Hematopoietic multipotent progenitor cell treated with erythropoietin and hydrocortisone succinate and interleukin-3 and kit ligand, for 4 days (in vitro differentiated cells): ENCODE data around the gene LYPD6B.

Experiments used
- DNase-seq: peaks from one replicate; pipeline ENCODE4 v3.0.0-alpha.2; 2015

Gene LYPD6B

DNA sequence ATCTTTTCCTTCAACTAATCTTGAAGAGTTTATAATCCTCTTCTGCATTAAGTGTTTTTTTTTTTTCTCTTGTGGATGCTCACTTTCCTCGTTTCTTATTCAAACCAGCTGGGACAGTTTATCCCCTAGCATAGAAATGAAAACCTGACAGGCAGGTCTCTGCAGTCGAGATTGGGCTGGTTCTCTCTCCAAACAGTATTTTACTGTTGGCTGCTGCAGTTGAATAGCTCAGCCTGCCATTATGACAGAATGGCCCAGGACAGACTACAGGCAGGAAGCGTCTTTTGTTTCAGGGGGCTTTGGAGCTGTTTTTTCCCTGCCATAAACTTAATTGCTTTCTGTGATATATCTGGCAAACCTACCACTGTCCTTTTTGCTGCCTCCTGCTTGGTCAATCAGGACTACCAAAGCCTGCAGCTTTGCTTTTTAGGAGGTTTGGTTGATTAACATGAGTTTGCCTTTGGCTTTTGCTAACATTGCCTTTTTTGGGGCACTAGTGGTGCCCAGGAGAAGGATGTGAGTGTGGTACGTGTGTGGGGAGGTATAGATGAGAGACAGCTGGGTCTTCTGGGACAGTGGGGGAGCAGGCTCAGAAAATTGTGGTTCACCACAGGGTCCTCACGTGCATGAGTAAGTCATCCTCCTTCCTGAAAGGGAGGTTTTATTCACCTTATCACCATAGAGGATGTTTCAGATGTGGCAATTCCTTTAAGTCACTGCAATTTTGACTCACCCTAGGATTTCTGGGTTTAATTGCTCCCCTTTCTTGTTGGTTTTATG, 128.7 kb downstream of the LYPD6B start:
- DNase-seq = peak; percentile 73

DNA sequence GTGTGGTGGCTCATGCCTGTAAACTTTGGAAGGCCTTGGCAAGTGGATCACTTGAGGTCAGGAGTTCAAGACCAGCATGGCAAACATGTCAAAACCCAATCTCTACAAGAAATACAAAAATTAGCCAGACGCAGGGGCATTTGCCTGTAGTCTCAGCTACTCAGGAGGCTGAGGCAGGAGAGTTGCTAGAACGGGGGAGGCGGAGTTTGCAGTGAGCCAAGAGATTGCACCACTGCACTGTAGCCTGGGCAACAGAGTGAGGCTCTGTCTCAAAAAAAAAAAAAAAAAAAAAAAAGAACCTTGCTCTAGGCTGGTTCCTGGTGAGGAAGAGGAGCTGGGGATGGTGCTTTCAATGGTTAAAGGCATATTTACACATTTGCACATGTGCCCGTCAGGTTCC, 129.4 kb downstream of the LYPD6B start:
- peak; percentile 29 for DNase-seq

DNA sequence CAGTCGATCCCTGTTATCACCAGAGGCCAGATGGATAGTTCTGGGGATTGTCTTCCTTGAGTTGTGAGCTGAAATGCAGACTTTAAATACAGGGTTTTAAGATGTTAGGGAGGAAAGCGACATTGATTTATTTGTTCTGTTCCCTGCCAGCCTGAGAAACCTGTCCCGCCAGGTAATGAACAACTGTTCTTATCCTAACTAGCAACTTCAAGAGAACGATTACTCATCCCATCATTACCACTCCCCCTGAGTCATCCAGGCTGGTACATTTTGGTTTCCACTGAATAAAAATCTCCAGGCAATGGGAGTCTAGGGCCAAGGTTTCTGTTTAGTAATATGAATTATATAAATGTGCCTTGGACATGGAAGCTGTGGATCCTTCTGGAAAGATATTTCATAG, 131.2 kb downstream of the LYPD6B start:
- DNase-seq = no peak

DNA sequence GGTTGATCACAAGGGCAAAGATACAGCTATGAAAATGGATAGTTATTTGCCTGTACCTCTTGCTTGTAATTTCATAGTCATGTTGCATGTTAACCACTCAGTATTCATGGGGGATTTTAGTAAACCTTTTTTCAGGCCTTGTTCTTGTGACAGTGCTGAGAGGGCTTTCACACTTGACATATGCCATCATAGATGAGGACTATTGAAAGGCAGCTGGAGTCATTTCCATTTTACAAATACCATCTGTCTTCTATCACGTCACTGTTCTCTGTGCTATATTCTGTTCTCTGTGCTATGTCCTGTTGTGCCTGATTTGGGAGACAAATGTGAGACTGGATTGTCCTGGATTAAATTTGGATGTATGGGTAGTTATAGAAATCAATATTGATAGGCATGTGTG, 131.7 kb downstream of the LYPD6B start:
- no peak for DNase-seq

DNA sequence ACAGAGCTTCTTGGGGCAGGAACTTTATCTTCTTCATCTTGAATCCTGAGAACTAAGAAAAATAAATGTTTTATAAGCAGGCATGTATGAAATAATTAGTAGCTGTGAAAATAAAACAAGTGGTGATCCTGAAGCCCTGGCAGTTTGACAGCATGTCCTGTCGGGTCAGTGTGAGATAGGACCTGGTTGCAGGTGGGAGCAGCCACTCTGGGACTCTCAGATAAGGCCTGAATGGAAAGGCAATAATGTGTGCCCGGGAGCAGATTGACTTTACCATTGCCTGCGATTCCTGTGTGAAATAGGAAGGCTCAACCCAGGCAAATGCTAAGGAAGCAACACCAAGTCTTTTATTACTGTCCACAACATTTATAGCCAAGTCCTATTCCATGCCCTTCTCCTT, 132.4 kb downstream of the LYPD6B start:
- no peak for DNase-seq

DNA sequence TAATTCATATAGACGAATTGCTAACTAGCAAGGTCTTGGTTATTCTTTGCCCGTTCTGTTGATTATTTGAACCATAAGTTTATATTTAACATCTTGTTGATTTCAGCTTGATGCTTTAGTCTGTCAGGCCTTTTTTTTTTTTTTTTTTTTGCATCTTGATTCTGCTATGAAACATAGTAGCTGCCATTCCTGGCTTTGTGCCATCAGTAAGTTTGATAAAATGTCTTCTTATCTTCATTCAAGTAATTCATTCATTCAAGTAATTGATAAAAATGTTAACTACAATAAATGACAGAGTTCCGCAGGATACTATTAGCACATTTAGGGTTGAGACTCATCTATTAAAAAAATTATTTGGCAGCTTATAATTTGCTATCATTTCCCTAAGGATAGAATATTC, 134.7 kb downstream of the LYPD6B start:
- no peak for DNase-seq

DNA sequence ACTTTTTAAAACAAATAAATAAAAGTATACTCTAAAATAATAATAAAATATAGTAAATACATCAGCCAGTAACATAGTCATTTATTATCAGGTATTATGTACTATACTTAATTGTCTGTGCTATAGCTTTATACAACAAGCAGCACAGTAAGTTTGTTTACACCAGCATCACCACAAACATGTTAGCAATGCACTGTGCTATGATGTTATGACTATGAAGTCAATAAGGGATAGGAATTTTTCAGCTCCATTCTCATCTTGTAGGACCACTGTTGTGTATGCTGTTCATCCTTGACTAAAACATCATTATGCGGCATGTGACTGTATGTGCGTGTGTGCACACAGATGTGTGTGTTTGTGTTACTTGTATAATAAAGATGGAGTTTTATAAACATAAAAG, 137.5 kb downstream of the LYPD6B start:
- no peak for DNase-seq

DNA sequence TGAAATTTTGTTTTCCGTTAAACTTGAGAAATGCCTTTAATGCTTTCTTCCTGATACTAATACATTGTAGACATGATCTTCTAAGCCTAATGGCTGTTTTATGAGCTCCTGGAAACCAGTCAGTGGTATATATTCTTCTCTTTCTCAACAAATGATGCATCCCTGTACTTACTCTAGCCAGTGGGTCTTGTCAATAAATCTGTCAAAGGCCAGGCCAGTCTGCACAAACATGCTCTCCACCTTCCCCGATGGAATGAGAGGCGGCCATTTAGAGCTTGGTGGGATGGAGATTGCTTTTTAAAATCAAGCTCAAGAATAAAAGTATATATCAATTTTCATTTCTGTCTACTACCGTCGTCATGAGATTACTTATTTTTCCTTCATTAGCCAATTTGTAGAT, 140.1 kb downstream of the LYPD6B start:
- no peak for DNase-seq

DNA sequence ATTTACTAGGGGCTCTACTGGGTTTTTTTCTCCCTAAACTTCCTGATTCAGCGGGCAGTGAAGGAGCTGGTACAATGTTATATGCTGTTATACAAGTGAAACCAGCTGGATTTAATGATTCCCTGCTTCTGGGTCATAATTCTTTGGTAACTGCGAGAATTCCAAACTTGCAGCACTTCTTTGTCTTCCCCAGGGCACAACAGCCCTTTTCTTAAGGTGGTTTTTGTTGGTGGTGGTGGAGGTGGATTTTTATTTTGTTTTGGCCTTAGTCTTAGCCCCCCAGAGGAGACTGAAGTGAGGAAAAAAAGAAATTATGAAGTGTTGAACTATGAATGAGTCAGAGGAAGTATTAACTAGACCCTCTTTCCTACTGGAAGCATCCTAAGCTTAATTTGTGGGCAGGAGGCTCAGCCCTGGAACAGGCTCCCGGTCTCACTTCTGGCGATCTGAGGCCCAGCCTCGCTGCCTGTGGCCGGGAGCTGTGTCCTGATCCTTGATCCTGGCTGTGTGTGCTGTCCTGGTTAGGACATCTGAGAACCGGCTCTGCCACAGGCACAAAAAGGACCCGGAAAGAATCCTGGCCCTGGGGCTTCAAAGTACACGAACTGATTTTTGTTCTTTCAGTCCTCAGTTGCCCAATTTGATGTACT, 141.9 kb downstream of the LYPD6B start:
- no peak for DNase-seq

DNA sequence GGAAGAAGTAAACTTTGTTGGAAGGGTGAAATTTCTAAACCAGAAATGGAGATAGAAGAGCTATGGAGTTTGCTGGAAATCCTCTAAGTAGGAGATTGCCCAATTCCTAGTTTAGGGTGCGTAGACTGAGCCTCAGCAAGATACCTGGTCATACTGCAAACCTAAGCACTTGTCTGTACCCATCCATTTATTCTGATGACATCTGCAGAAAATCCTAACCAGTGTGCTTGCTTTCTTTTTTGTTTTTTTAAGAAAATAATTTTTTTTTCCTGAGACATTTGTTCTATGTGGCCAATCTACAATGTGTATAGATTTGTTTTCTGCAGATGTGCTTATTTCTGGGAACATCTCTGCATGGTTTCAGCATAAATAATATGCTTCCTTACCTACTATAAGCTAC, 144.7 kb downstream of the LYPD6B start:
- DNase-seq = no peak

DNA sequence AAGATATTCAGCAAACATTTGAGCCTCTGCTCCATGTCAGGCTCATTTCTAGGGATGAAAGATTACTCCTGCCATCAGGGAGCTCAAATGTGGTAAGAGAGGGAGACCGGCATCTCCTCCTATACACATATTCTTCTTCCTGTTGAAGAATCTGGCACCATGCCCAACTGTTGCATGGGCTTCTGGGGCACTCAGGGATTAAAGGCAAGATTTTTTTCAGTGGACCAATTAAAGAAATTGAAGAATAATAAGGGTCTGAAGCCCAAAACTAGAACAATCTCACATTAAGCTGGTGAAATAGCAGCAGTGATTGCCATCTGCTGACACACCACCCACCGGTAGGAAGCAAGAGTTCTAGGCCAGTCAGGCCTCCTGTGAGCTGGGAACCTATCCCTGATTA, 146.5 kb downstream of the LYPD6B start:
- DNase-seq = no peak

DNA sequence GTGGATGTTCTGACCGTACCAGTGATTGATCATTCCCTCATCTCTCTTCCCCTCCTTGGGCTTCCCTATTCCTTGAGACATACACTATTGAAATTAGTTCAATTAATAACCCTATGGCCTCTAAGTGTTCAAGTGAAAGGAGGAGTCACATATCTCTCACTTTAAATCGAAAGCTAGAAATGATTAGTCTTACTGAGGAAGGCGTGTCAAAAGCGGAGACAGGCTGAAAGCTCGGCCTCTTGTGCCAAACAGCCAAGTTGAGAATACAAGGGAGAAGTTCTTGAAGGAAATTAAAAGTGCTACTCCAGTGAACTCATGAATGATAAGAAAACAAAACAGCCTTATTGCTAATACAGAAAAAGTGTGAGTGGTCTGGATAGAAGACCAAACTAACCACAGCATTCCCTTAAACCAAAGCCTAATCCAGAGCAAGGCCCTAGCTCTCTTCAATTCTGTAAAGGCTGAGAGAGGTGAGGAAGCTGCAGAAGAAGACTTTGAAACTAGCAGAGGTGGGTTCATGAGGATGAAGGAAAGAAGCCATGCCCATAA, 147.5 kb downstream of the LYPD6B start:
- no peak for DNase-seq

DNA sequence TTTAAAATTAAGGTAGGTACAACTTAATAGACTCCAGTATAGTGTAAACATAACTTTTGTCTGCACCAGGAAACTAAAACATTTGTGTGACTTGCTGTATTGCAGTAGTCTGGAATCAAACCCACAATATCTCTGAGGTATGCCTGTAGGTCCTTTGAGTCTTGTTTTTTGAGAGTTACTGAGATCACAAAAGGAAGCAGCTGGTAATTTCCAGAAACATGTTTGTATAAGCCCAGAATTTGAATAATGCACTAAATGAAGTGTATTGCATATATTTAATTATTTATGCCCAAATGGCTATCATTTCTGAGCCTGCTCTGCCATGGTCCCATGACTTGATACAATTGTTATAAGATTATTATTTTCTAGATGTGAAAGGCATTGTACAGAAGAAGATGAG, 148.6 kb downstream of the LYPD6B start:
- no peak for DNase-seq

DNA sequence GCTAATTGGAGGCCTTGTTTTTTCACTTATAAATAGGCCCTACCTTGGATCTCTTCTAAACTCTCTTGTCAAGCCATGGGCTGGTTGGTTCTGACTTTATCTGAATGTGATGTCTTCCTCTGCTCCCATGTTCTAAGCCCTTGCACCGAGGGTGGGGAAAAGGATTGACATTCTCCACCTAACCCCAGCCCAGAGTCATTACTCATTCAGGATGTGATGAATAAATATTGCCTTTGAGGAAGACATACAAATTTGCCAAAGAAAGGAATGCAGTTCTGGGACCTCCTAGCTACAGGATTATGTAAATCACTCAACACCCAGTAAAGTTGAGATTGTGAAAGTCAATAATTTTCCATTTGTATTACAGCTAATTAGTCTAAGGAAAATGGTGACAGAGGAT, 149.8 kb downstream of the LYPD6B start:
- no peak for DNase-seq

DNA sequence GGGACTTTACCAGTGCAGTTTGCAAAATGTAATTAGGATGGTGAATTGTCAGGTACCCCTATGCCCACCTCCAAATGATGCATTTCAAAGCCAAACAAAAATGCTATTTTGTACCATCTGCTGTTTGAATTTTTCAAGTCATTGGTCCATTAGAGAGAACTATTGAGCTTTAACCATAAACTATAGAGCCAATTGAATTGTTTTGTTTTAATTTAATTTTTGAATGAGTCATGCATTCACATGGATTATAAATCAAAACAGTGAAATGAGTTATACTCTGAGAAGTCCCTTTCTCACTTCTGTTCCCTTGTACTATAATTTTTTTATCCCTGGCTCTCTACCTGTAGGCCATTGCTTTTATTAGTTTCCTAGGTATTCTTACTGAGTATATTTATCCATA, 151.3 kb downstream of the LYPD6B start:
- no peak for DNase-seq

DNA sequence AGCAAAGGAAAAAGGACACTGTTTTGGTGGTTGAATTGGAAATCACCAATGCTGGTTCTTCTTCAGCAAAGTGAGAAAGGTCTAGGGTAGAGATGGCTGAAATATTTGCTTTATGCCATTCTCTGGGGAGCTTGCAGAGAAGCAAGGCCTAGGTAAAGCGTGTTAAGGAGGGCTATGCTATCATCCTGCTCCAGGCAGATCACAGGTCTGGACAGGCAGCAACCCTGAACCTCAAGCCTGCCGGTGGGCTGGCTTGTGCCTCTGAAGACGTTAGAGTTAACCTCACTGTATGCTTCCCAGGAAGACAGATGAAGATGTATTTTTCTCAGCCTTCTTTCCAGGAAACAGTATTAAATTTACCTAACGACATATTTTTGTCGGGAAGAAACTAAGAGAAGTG, 153.4 kb downstream of the LYPD6B start:
- DNase-seq = no peak

DNA sequence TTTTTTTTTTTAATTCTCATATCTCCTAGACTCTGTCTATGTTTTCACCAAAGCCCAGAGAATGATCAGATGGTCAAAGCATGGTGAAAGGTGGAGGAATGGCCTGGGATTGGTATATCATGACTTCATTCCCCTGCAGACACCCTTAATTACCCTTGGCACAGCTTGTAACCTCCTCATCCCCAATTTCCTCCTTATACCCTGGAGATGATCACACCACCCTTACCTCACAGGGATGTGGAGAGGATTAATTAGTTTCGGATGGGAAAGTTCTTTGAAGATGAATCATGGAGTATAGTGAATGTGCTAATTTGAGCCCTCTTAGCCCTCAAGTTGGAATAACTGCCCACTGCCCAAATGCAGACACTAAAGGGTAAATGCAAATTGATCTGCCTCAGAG, 153.9 kb downstream of the LYPD6B start:
- no peak for DNase-seq

DNA sequence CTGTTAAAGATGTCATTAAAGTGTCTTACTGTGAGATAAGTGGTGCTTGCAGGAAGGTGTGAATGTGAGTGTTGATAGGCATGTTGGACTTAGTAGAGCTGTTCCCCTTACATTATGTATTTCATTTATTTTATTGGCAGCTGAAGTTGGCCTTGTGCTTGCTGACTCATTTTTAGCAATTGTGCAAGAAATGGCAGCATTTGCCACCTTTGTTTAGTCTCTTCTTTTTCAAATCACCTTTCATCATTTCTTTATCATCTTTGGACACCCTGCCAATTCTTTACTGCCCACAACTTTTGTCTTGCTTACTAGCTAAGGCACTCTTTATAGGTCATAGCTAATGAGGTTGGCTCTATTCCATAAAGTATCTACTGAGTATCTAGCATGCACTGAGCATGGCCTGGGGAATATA, 161.6 kb downstream of the LYPD6B start:
- no peak for DNase-seq

DNA sequence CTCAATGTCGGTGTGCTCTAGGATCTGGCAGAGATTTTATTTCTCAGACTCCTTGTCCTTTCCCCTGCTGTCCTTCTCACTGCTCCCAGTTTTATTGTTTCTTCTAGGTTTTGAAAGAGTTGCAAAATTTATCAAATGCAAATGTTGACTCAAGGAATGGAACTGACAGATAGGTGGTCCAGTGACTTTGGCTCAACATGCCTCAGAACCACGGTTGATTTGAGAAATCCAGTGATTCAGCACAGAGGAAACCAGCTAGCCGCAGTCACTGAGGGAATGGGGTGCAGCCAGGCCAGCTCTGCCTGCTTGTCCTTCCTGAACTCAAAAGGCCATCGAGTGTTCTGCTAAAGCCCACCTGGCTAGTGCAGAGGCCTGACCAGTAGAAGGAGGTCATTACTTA, 166.2 kb downstream of the LYPD6B start:
- DNase-seq = no peak

DNA sequence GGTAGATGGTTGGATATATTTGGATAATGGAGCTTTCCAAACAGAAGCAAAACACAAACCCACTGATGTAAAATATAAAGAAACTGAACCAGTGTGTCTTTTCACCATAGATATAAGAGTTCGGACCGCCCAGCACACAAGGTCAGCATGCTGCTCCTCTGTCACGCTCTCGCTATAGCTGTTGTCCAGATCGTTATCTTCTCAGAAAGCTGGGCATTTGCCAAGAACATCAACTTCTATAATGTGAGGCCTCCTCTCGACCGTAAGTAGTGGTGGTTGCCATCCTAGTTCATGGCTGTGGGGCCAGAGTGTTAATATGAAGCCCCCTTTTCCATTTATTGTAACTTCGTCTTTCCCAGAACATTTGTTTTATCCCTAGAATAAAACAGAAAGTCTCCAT, 166.6 kb downstream of the LYPD6B start:
- no peak for DNase-seq

DNA sequence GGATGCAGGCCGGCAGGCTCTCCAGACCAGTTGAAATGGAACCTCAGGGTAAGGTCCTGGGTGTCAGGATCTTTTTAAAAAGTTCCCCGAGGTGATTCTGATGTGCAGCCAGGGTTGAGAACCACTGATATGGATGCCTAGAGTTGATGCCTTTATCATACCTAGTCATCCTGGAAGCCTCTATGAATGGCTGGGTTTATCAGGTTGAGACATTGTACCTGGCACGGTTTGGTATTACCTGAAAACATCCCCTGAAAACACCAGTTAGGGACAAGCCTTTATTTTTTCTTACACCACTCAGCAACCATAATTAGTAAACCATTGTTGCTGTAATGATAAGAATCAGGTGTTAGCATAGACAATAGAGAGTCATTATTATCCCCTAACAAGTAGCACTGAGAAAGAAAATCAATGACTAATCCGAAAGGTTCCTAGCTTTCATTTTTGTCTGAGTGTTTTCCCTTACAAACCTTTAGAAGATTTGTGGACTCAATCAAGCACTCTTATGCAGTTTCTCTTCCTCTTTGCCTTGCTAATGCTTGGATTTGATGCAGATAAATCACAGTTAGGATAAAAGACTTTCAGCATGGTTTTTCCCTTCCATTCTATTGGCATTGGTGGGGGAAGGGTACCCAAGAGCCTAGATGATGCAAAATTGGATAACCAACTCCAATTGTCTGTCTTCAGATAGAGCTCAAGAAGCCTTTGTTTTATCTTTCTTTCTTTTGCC, 175.4 kb downstream of the LYPD6B start:
- DNase-seq = no peak

DNA sequence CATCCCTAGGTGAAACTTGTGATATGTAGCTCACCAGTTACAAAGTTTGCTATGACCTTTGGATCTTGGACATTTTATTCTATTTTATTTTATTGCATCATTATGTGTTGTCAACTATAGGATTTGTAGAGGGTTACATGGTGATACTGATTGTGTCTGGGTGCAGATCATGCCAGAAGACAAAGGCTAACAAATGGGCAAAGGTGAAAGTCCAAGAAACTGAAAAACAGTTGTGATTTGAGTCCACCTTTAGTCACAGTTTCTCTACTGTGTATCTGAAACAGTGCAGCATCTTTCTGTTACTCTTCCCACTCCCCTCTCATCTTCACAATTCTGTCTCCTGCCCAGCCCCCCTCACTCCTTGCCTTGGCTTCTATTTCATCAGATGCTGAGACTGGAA, 180.0 kb downstream of the LYPD6B start:
- no peak for DNase-seq

DNA sequence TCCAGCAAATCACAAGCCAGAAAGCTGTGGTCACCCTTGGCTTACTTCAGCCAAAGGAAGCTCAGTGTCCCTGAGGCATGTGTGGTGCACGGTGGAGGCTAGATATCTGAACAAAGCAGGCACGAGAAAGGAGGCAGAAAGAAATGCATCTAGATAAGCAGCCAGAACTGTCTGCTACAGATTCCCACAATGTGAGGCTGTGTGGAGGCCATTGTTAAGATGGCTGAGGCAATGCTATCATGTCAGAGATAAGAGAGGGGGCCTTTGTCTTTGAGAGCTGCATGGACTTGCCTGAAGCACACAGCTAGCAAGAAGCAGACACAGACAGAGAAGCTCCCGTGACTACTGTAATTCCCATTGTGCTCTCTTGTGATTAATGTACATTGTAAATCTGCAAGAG, 181.4 kb downstream of the LYPD6B start:
- peak; percentile 84 for DNase-seq

DNA sequence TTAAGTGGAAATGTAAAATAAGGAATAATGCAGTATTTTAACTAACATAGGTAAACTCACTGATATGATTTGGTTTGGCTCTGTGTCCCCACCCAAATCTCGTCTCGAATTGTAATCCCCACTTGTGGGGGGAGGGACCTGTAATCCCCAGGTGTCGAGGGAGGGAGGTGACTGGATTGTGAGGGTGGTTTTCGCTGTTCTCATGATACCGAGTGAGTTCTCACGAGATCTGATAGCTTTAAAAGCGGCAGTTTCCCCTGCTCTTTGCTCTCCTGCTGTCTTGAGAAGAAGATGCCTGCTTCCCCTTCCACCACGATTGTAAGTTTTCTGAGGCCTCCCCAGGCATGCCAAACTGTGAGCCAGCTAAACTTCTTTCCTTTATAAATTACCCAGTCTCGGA, 182.5 kb downstream of the LYPD6B start:
- DNase-seq = no peak
